K562 (cell line): Measurements from ENCODE around the gene WT1. TPM values are rescaled to one million over a fixed set of nuclear protein-coding genes. Genes with fewer than 3 reads are reported as not detected.

Experiments
- ETV1 ChIP-seq: fragments of 450-650 bp; conservative IDR thresholded peaks from 2 replicates; pipeline ENCODE4 v1.6.1; 2016; ENCODE audit warnings: missing genetic modification characterization, control low read depth, low read depth, missing compliant biosample characterization
- FOXO4 ChIP-seq: fragments of 450-650 bp; formaldehyde crosslinking; IDR thresholded peaks from 2 replicates; pipeline ENCODE4 v1.4.0; 2020; ENCODE audit warnings: mild to moderate bottlenecking, moderate library complexity
- FOXP1 ChIP-seq: sonication (generic); formaldehyde crosslinking; IDR thresholded peaks from 2 replicates; pipeline ENCODE4 v1.8.0; 2022; ENCODE audit warnings: mild to moderate bottlenecking, missing genetic modification reagents
- GABPA ChIP-seq: fragments of 200-800 bp; sonication (Bioruptor generic); conservative IDR thresholded peaks from 2 replicates; pipeline ENCODE4 v1.6.1; 2016; ENCODE audit warnings: low read depth, missing genetic modification characterization, missing compliant biosample characterization
- HES1 ChIP-seq: fragments of 450-650 bp; IDR thresholded peaks from 2 replicates; pipeline ENCODE4 v1.6.1; 2016; ENCODE audit warnings: low read depth, mild to moderate bottlenecking, moderate library complexity
- HLTF ChIP-seq: fragments of 450-650 bp; IDR thresholded peaks from 2 replicates; pipeline ENCODE4 v1.6.1; 2016
- ID3 ChIP-seq, 2 experiments: fragments of 250-450 bp in 1 of 2; fragments of 450-650 bp in 1 of 2; sonication (Bioruptor Pico) in 1 of 2; IDR thresholded peaks; 2 replicates each; pipeline versions ENCODE4 v1.6.1 to v1.8.0; 2016 to 2021; ENCODE audit warnings: mild to moderate bottlenecking in 2 of 2, moderate library complexity in 2 of 2, missing compliant biosample characterization in 1 of 2, missing genetic modification characterization in 1 of 2
- IRF1 ChIP-seq: sonication (generic); formaldehyde crosslinking; IDR thresholded peaks from 2 replicates; pipeline ENCODE4 v1.8.0; 2022; ENCODE audit warnings: missing genetic modification reagents, mild to moderate bottlenecking, borderline replicate concordance
- MBD1 ChIP-seq: fragments of 250-450 bp; sonication (Bioruptor Pico); IDR thresholded peaks from 2 replicates; pipeline ENCODE4 v1.8.0; 2022; ENCODE audit warnings: inconsistent platforms
- MIER1 ChIP-seq: fragments of 450-650 bp; IDR thresholded peaks from 2 replicates; pipeline ENCODE4 v1.6.1; 2016; ENCODE audit warnings: antibody characterized with exemption, mild to moderate bottlenecking, low read depth
- MTA2 ChIP-seq: fragments of 450-650 bp; IDR thresholded peaks from 2 replicates; pipeline ENCODE4 v1.6.1; 2016; ENCODE audit warnings: low read depth
- NCOR1 ChIP-seq: fragments of 450-650 bp; IDR thresholded peaks from 2 replicates; pipeline ENCODE4 v1.6.1; 2016; ENCODE audit warnings: mild to moderate bottlenecking, moderate library complexity
- PHF8 ChIP-seq: fragments of 200-600 bp; sonication (generic); IDR thresholded peaks from 2 replicates; pipeline ENCODE4 v1.6.1; 2012; ENCODE audit warnings: mixed run types, mild to moderate bottlenecking, inconsistent platforms, low read length, moderate library complexity, borderline replicate concordance
- STAG1 ChIP-seq: sonication (generic); formaldehyde crosslinking; IDR thresholded peaks from 2 replicates; pipeline ENCODE4 v1.5.0; 2020; ENCODE audit warnings: missing genetic modification reagents, borderline replicate concordance
- TBP ChIP-seq: optimal IDR thresholded peaks from 2 replicates; pipeline ENCODE3; 2011; ENCODE audit warnings: low read depth, low read length, improper control_type of control experiment
- TCF7L2 ChIP-seq: fragments of 150-350 bp; IDR thresholded peaks from 2 replicates; pipeline ENCODE4 v1.6.1; 2016; ENCODE audit warnings: low read depth, mild to moderate bottlenecking, low read length, moderate library complexity
- TSC22D4 ChIP-seq: fragments of 450-650 bp; IDR thresholded peaks from 2 replicates; pipeline ENCODE4 v1.6.1; 2016; ENCODE audit warnings: missing genetic modification characterization, missing biosample characterization, control low read depth
- YY1 ChIP-seq, 3 experiments: IDR thresholded peaks; 2 replicates each; pipeline ENCODE4 v1.6.1; 2011; ENCODE audit warnings: low read length in 2 of 3, mild to moderate bottlenecking in 2 of 3, moderate library complexity in 2 of 3, borderline replicate concordance in 1 of 3, control low read depth in 1 of 3, low read depth in 1 of 3; ENCODE audit not compliant: insufficient read depth in 3 of 3, insufficient replicate concordance in 2 of 3, control insufficient read depth in 1 of 3, insufficient read length in 1 of 3; ENCODE audit errors: extremely low read depth in 1 of 3
- ZNF512 ChIP-seq: IDR thresholded peaks from 2 replicates; pipeline ENCODE4 v1.6.1; 2016; ENCODE audit warnings: missing genetic modification characterization, missing compliant biosample characterization
- ZNF586 ChIP-seq: fragments of 450-650 bp; formaldehyde crosslinking; conservative IDR thresholded peaks from 2 replicates; pipeline ENCODE4 v1.4.0; 2020; ENCODE audit warnings: mild to moderate bottlenecking, moderate library complexity
- polyA plus RNA-seq, 8 experiments: library from polyadenylated mRNA; depleted of rRNA in 4 of 8; stranded (reverse) in 5 of 8; unstranded in 3 of 8; fragments of >200 nt; fragmentation: Nextera tagmentation in 2 of 8; fragmentation: Illumina TruSeq in 1 of 8; extraction: Ambion mirVana in 2 of 8; extraction: Trizol in 1 of 8; gene quantifications; 2 replicates each; pipeline versions ENCODE4 v1.2.1 to v1.2.3, GENCODE V29; 2011 to 2014; ENCODE audit warnings: inconsistent platforms in 1 of 8, missing spikeins in 1 of 8
- total RNA-seq, 7 experiments: library from RNA; depleted of rRNA in 6 of 7; stranded (reverse); fragments of >200 nt in 6 of 7; fragmentation: Illumina TruSeq in 2 of 7; extraction: Trizol in 2 of 7; gene quantifications; 2 replicates each; pipeline versions ENCODE4 v1.2.1 to v1.2.3, GENCODE V29; 2011 to 2021; ENCODE audit warnings: low replicate concordance in 1 of 7

Gene WT1
- total and polyA plus RNA-seq, 9 of the 15 experiments (the other 6 are each of a cell fraction or from before 2014, with no cell fraction given): 7.1 to 33.8 (median 19.4) TPM

GRCh38 chr11:32386770-32387377 is 48.5 kb downstream of the WT1 start (continued):
- TF ChIP-seq MTA2 (peak; percentile 63), YY1 (IDR thresholded peaks at IDR 0.05; ENCODE audit: borderline replicate concordance in 1 of 3, control insufficient read depth in 1 of 3, extremely low read depth in 1 of 3, insufficient read depth in 3 of 3, insufficient read length in 1 of 3, insufficient replicate concordance in 2 of 3, low read depth in 1 of 3, low read length in 2 of 3) (peak in 1 of 3 experiments; percentile 22), STAG1 (CRISPR knock-in tag) (no peak), MBD1 (CRISPR knock-in tag) (no peak), MIER1 (no peak), HLTF (no peak), FOXP1 (CRISPR knock-in tag) (no peak), TCF7L2 (no peak), PHF8 (no peak), TSC22D4 (tag) (no peak), ZNF512 (tag) (no peak), ZNF586 (CRISPR knock-in tag) (no peak), FOXO4 (CRISPR knock-in tag) (no peak), ID3 (CRISPR knock-in tag; IDR thresholded peaks at IDR 0.05) (no peak), ID3 (tag; IDR thresholded peaks at IDR 0.05) (no peak), GABPA (tag) (0 out of 2 replicates have a peak, but pooled peaks have one; percentile 27), ETV1 (tag) (peak; percentile 50; the same call in 1 of the 2 replicates), NCOR1 (peak; percentile 64), TBP (no peak), IRF1 (no peak), HES1 (no peak)
